GM12878 (cell line): ENCODE results near the gene RPL29. TPM values are rescaled to one million over a fixed set of nuclear protein-coding genes. Genes with fewer than 3 reads are reported as not detected.

Source experiments
- ATAC-seq: fragments of 200-7000 bp; cut with Tn5 transposase; 3 replicates; pipeline ENCODE4 v1.9.1; 2020; ENCODE audit warnings: mild to moderate bottlenecking, moderate library complexity
- BruUV-seq: library from RNA; stranded (reverse); fragments of 400-500 nt; replicated peaks from 2 replicates; lab custom pipeline; 2021; lab: Mats Ljungman, UMichigan
- CTCF ChIA-PET: fragments of 300-600 bp; sonication (Branson Sonifier 250); formaldehyde crosslinking; extraction: SDS; loops from one replicate; lab custom pipeline; 2021; ENCODE audit warnings: inconsistent platforms; lab: Yijun Ruan, JAX
- POLR2A ChIA-PET: fragments of 350-600 bp; formaldehyde crosslinking; extraction: SDS; loops from one replicate; lab custom pipeline; 2021; ENCODE audit warnings: inconsistent platforms; lab: Charles Lee
- RAD21 ChIA-PET: fragments of 300-600 bp; sonication (Branson Sonifier 250); formaldehyde crosslinking; loops from one replicate; lab custom pipeline; 2023; ENCODE audit warnings: antibody characterized with exemption; ENCODE audit not compliant: unreplicated experiment; lab: Charles Lee
- SMC1A ChIA-PET: fragments of 300-600 bp; sonication (Branson Sonifier 250); formaldehyde crosslinking; loops from one replicate; lab custom pipeline; 2023; ENCODE audit not compliant: unreplicated experiment, uncharacterized antibody; lab: Charles Lee
- DNase-seq: peaks from one replicate; pipeline ENCODE4 v3.0.0-alpha.2; 2011; ENCODE audit warnings: low read depth, low spot score
- FAIRE-seq: peaks from 3 replicates; lab custom pipeline; 2011; peaks lifted over from hg19 to GRCh38; lab: Jason Lieb, UNC
- H2AFZ ChIP-seq: 2 replicates; pipeline ENCODE4 v1.6.0; 2011; ENCODE audit warnings: low read depth, low read length, control low read depth; ENCODE audit not compliant: control insufficient read depth
- H3K27ac ChIP-seq: 2 replicates; pipeline ENCODE4 v1.5.1; 2011; ENCODE audit warnings: control low read depth; ENCODE audit not compliant: control insufficient read depth, insufficient read depth
- H3K27me3 ChIP-seq, 2 experiments: replicated peaks in 1 of 2; 2 replicates each; pipeline versions ENCODE4 v1.6.0 to v1.6.1; 2011; ENCODE audit warnings: low read length in 1 of 2; ENCODE audit not compliant: control insufficient read depth in 2 of 2, insufficient read depth in 2 of 2
- H3K36me3 ChIP-seq, 2 experiments: 2 replicates each; pipeline ENCODE4 v1.5.1; 2011; ENCODE audit warnings: low read length in 1 of 2; ENCODE audit not compliant: control insufficient read depth in 2 of 2, insufficient read depth in 2 of 2
- H3K4me1 ChIP-seq: 2 replicates; pipeline ENCODE4 v1.6.1; 2011; ENCODE audit warnings: mild to moderate bottlenecking, low read length, moderate library complexity, mixed read lengths; ENCODE audit not compliant: control insufficient read depth, insufficient read depth
- H3K4me2 ChIP-seq: 2 replicates; pipeline ENCODE4 v1.6.0; 2011; ENCODE audit warnings: control low read depth; ENCODE audit not compliant: control insufficient read depth, insufficient read depth
- H3K4me3 ChIP-seq: fragments of 200-600 bp; sonication (generic); 2 replicates; pipeline ENCODE4 v1.5.1; 2016
- H3K79me2 ChIP-seq: 2 replicates; pipeline ENCODE4 v1.6.0; 2011; ENCODE audit warnings: low read length; ENCODE audit not compliant: control insufficient read depth, insufficient read depth
- H3K9ac ChIP-seq: 2 replicates; pipeline ENCODE4 v1.8.0; 2011; ENCODE audit warnings: low read length, control low read depth, mixed read lengths; ENCODE audit not compliant: control insufficient read depth, insufficient read depth
- H3K9me3 ChIP-seq: replicated peaks from 3 replicates; pipeline ENCODE4 v1.5.1; 2011; ENCODE audit warnings: mild to moderate bottlenecking, low read length; ENCODE audit not compliant: control insufficient read depth, insufficient read depth
- H4K20me1 ChIP-seq: 2 replicates; pipeline ENCODE4 v1.6.0; 2011; ENCODE audit not compliant: control insufficient read depth, insufficient read depth
- CREM ChIP-seq: IDR thresholded peaks from 2 replicates; pipeline ENCODE4 v1.6.1; 2014; ENCODE audit warnings: antibody characterized with exemption, low read depth
- FOS ChIP-seq: IDR thresholded peaks from 3 replicates; pipeline ENCODE4 v1.6.1; 2011; ENCODE audit warnings: borderline replicate concordance; ENCODE audit not compliant: insufficient read length; ENCODE audit errors: extremely low read depth
- FOXK2 ChIP-seq: fragments of 450-650 bp; IDR thresholded peaks from 2 replicates; pipeline ENCODE4 v1.6.1; 2017; ENCODE audit warnings: mild to moderate bottlenecking, moderate library complexity
- HDAC2 ChIP-seq: fragments of 200-600 bp; sonication (generic); IDR thresholded peaks from 2 replicates; pipeline ENCODE4 v1.6.1; 2017
- HDGF ChIP-seq: fragments of 450-650 bp; IDR thresholded peaks from 2 replicates; pipeline ENCODE4 v1.6.1; 2016; ENCODE audit warnings: antibody characterized with exemption
- NR2F1 ChIP-seq: fragments of 450-650 bp; conservative IDR thresholded peaks from 2 replicates; pipeline ENCODE4 v1.6.1; 2017; ENCODE audit warnings: mild to moderate bottlenecking
- RFX5 ChIP-seq: IDR thresholded peaks from 2 replicates; pipeline ENCODE4 v1.6.1; 2011; ENCODE audit warnings: low read depth, low read length, improper control_type of control experiment
- SREBF1 ChIP-seq: IDR thresholded peaks from 2 replicates; pipeline ENCODE4 v1.6.1; 2012; ENCODE audit warnings: mild to moderate bottlenecking, low read length
- ZNF217 ChIP-seq: fragments of 450-650 bp; IDR thresholded peaks from 2 replicates; pipeline ENCODE4 v1.6.1; 2017; ENCODE audit warnings: antibody characterized with exemption, mild to moderate bottlenecking
- WGBS: methylation state at CpG from one replicate; pipeline ENCODE4 v1.1.6; 2016; ENCODE audit warnings: low lambda C conversion rate; ENCODE audit not compliant: insufficient replicate concordance, insufficient coverage; ENCODE audit errors: missing lambda C conversion rate; 5-methylcytosine and 5-hydroxymethylcytosine counted together
- in situ Hi-C: fragments of 300-500 bp; cut with MboI; formaldehyde crosslinking; loops from 9 replicates; pipeline ENCODE4 v1.14.3; 2018; ENCODE audit warnings: mixed read lengths
- intact Hi-C: fragments of 100-400 bp; cut with micrococcal nuclease; formaldehyde crosslinking; loops from one replicate; pipeline ENCODE4 v1.14.2; 2022; ENCODE audit not compliant: unreplicated experiment
- polyA plus RNA-seq, 11 experiments: library from polyadenylated mRNA; depleted of rRNA in 4 of 11; unstranded in 6 of 11; stranded (reverse) in 5 of 11; fragments of >200 nt; fragmentation: Nextera tagmentation in 4 of 11; fragmentation: Illumina TruSeq in 1 of 11; extraction: Ambion mirVana in 4 of 11; extraction: Trizol in 1 of 11; gene quantifications; 1 replicate in 1 of 11; 2 replicates in 10 of 11; pipeline versions ENCODE4 v1.2.1 to v1.2.3, GENCODE V29; 2011 to 2016; ENCODE audit warnings: inconsistent platforms in 2 of 11, missing spikeins in 2 of 11, low read depth in 1 of 11
- total RNA-seq, 4 experiments: library from RNA; depleted of rRNA in 3 of 4; stranded (reverse); fragments of >200 nt in 3 of 4; fragmentation: Illumina TruSeq in 1 of 4; extraction: Trizol in 1 of 4; gene quantifications; 2 replicates each; pipeline versions ENCODE4 v1.2.1 to v1.2.3, GENCODE V29; 2013 to 2021
- TF ChIP-seq, protein P1 (sequence below): fragments of 450-650 bp; conservative IDR thresholded peaks from 2 replicates; pipeline ENCODE4 v1.6.1; 2017; ENCODE audit warnings: mild to moderate bottlenecking, moderate library complexity
- TF ChIP-seq, protein P2 (sequence below): IDR thresholded peaks from 2 replicates; pipeline ENCODE4 v1.6.1; 2012; ENCODE audit warnings: low read depth, low read length, improper control_type of control experiment

The RPL29 gene
- total and polyA plus RNA-seq, 10 of the 15 experiments (the other 5 are each of a cell fraction or from before 2014, with no cell fraction given), result 1,053 to 2,477 (median 1,657) TPM

DNA sequence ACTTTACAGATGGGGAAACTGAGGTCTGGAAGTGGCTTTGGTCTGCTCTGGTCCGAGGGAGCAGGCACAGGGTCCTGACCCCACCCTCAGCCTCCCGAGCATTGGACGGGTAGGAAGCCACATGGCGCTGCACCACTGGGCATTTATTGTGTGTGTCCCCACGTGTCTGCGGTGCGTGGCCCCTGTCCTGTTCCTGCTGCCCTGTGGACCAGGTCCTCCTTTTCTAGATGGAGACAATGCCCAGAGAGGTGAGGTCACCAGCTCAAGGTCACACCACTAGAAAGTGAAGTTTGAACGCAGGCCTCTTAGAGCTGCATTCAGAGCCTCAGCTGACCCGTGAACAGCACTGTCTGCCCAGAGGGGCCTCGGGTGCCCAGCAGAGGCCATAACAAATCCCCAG is 33.8 kb upstream of the RPL29 start:
- Histone ChIP-seq H3K36me3 (no peaks in the 10 kb centered on the region), H3K4me3 (no peak overlapping the region), H3K4me1 (peaks cover 4% of the 10 kb centered on the region), H2AFZ (no peak overlapping the region), H4K20me1 (no peaks in the 10 kb centered on the region), H3K79me2 (no peaks in the 10 kb centered on the region), H3K4me2 (no peak overlapping the region), H3K9ac (no peak overlapping the region), H3K27me3 (no peaks in the 10 kb centered on the region)
- RAD21 ChIA-PET, result interaction anchor here (0.8 to 1.5 kb wide), 3 partner anchors 24 to 29 kb away, joined by 3 to 8 read pairs (median 3); no protein-coding TSS in a partner anchor
- POLR2A ChIA-PET, result interaction anchor here (0.6 kb wide), 1 partner anchor 103 kb away, joined by 3 read pairs; no protein-coding TSS in a partner anchor
- CTCF ChIA-PET, result interaction anchor here (0.9 to 1.3 kb wide), 3 partner anchors 10 to 25 kb away, joined by 3 read pairs; no protein-coding TSS in a partner anchor
- intact Hi-C loops (no loop called here), in situ Hi-C loops (no loop called here)
- no peak for DNase-seq
- WGBS, result 64% methylated on average over 10 of the region's 10 CpGs
- no peak for FAIRE-seq
- ATAC-seq, result no peak
- SMC1A ChIA-PET, result no interaction called here
- no peak for TF ChIP-seq CREM
- TF ChIP-seq, protein P1, sequence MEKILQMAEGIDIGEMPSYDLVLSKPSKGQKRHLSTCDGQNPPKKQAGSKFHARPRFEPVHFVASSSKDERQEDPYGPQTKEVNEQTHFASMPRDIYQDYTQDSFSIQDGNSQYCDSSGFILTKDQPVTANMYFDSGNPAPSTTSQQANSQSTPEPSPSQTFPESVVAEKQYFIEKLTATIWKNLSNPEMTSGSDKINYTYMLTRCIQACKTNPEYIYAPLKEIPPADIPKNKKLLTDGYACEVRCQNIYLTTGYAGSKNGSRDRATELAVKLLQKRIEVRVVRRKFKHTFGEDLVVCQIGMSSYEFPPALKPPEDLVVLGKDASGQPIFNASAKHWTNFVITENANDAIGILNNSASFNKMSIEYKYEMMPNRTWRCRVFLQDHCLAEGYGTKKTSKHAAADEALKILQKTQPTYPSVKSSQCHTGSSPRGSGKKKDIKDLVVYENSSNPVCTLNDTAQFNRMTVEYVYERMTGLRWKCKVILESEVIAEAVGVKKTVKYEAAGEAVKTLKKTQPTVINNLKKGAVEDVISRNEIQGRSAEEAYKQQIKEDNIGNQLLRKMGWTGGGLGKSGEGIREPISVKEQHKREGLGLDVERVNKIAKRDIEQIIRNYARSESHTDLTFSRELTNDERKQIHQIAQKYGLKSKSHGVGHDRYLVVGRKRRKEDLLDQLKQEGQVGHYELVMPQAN, result no peak
- no peak for TF ChIP-seq RFX5
- TF ChIP-seq SREBF1, result no peak
- TF ChIP-seq, protein P2, sequence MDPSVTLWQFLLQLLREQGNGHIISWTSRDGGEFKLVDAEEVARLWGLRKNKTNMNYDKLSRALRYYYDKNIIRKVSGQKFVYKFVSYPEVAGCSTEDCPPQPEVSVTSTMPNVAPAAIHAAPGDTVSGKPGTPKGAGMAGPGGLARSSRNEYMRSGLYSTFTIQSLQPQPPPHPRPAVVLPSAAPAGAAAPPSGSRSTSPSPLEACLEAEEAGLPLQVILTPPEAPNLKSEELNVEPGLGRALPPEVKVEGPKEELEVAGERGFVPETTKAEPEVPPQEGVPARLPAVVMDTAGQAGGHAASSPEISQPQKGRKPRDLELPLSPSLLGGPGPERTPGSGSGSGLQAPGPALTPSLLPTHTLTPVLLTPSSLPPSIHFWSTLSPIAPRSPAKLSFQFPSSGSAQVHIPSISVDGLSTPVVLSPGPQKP, result no peak
- TF ChIP-seq HDGF, result no peak
- TF ChIP-seq FOXK2, result no peak
- no peak for TF ChIP-seq NR2F1
- no peak for TF ChIP-seq HDAC2
- no peak for TF ChIP-seq ZNF217
- TF ChIP-seq FOS, result no peak
- TF ChIP-seq, all 136 proteins: peak for 0
- Histone ChIP-seq H3K9me3 (no peaks in the 10 kb centered on the region; the same call in 2 of the 3 replicates), H3K27ac (no peak overlapping the region)
- BruUV-seq, result no TSS peak
